CMK (cell line): Measurements from ENCODE around the gene BUD13.
"Not testable (repeated sequence)": the region's sequence is repeated elsewhere in the genome, so short reads cannot be mapped to it uniquely, and the experiment has no call there.

Experiments
- DNase-seq: peaks from one replicate; pipeline ENCODE4 v3.0.0-alpha.2; 2010; ENCODE audit warnings: low read depth

The BUD13 gene

GRCh38 chr11:116756044-116756443 is 16.7 kb downstream of the BUD13 start:
- not testable (repeated sequence) for DNase-seq

GRCh38 chr11:116750070-116750718 is 22.6 kb downstream of the BUD13 start:
- no peak for DNase-seq

- DNase-seq: no peak
These were observed 30.7 kb downstream of the BUD13 start for GRCh38 chr11:116742104-116742503.

GRCh38 chr11:116740741-116741140 is 32.0 kb downstream of the BUD13 start:
- no peak for DNase-seq

GRCh38 chr11:116738975-116739374 is 33.8 kb downstream of the BUD13 start:
- DNase-seq: no peak

- DNase-seq: no peak
These were observed 36.0 kb downstream of the BUD13 start for GRCh38 chr11:116736763-116737162.

- DNase-seq: no peak
These were observed 38.7 kb downstream of the BUD13 start for GRCh38 chr11:116733969-116734508.

- no peak for DNase-seq
These were observed 39.6 kb downstream of the BUD13 start for GRCh38 chr11:116733043-116733755.

- DNase-seq: peak; percentile 68
These were observed 40.3 kb downstream of the BUD13 start for GRCh38 chr11:116732271-116733042.

- DNase-seq: no peak
These were observed 41.0 kb downstream of the BUD13 start for GRCh38 chr11:116731821-116732220.

- no peak for DNase-seq
These were observed 41.6 kb downstream of the BUD13 start for GRCh38 chr11:116731097-116731761.

GRCh38 chr11:116730601-116731000 is 42.2 kb downstream of the BUD13 start:
- DNase-seq: no peak

- DNase-seq: no peak
These were observed 42.6 kb downstream of the BUD13 start for GRCh38 chr11:116730241-116730561.

- no peak for DNase-seq
These were observed 43.1 kb downstream of the BUD13 start for GRCh38 chr11:116729501-116730240.

- DNase-seq: no peak
These were observed 44.8 kb downstream of the BUD13 start for GRCh38 chr11:116727990-116728389.

GRCh38 chr11:116725434-116726221 is 47.2 kb downstream of the BUD13 start:
- DNase-seq: no peak

- DNase-seq: no peak
These were observed 48.0 kb downstream of the BUD13 start for GRCh38 chr11:116724813-116725212.

GRCh38 chr11:116723511-116723910 is 49.3 kb downstream of the BUD13 start:
- DNase-seq: no peak

- no peak for DNase-seq
These were observed 50.8 kb downstream of the BUD13 start for GRCh38 chr11:116721988-116722387.

GRCh38 chr11:116720895-116721294 is 51.9 kb downstream of the BUD13 start:
- no peak for DNase-seq
